ENCODE results near the gene ZCCHC24. TPM values are rescaled to one million over a fixed set of nuclear protein-coding genes. Genes with fewer than 3 reads are reported as not detected.
A peak's percentile ranks its signal among the peaks of the same experiment; 100 is the strongest.

ZCCHC24 gene
- total and polyA plus RNA-seq, 8 donors, result 3.5 to 13.2 (median 7.3) TPM

DNA sequence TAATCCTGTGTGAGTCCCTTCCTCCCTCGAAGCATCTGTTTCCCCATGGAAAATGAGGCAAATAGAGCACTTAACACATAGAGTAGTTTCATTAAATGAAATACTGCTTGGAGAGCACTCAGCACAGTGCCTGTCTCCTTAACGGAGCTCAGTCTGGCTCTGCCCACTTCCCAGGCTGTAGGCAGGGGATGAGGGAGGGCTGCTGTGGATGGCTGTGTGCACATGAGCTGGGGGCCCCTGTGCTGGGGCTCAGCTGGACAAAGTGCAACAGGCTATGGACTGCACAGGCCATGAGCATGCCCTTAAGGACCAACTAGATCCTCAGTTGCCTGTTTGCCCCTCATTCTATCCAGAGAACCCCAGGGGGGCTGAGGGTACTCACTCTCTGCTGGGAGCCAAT lies 14.5 kb downstream of the ZCCHC24 start:
- ATAC-seq, result no peak

GRCh38 chr10:79430325-79430905 lies 15.0 kb downstream of the ZCCHC24 start:
- intact Hi-C loops (cut with DNase I), result no loop called here
- ATAC-seq (no peak), DNase-seq (peak in 1 of 6 donors; percentile 17), FAIRE-seq (no peak)
- no peaks in the 10 kb centered on the region for H3K36me3 ChIP-seq
- no peaks in the 10 kb centered on the region for H3K4me1 ChIP-seq
- no peak overlapping the region for H3K4me3 ChIP-seq
- H3K27ac ChIP-seq, result no peak overlapping the region
- no peaks in the 10 kb centered on the region for H3K27me3 ChIP-seq
- H3K9me3 ChIP-seq, result no peaks in the 10 kb centered on the region
- WGBS, 2 donors, result 75 to 79% methylated on average over 6 of the region's 6 CpGs
- no peak for TF ChIP-seq CTCF (IDR thresholded peaks at IDR 0.05)

More for the DNA sequence above, 14.5 kb downstream of the ZCCHC24 start:
- Histone ChIP-seq H3K4me1 (no peaks in the 10 kb centered on the region), H3K27ac (no peak overlapping the region), H3K27me3 (no peaks in the 10 kb centered on the region), H3K9me3 (no peaks in the 10 kb centered on the region), H3K4me3 (no peak overlapping the region), H3K36me3 (no peaks in the 10 kb centered on the region)
- no peak for FAIRE-seq
- TF ChIP-seq CTCF (IDR thresholded peaks at IDR 0.05), result no peak
- no peak for DNase-seq
- 64% methylated on average over 2 of the region's 2 CpGs for WGBS, 2 donors
- intact Hi-C loops (cut with DNase I), result no loop called here

DNA sequence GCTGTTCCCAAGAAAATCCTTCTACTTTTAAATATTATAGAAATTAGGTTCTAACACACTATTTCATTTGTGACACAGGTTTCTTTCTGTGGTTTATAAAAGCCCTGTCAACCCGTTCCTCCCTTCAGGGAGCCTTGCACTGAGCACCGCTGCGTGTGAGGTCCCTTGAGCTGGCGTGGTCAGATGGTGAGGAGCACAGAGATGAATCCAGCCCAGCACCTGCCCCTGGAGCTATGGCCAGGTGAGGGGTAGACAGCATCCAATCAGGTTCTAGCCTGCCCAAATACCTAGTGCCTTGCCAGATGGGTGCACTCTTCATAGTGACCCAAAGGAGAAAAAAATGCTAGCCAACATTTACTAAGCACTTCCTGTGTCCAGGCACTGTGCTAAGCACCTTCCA lies 15.7 kb downstream of the ZCCHC24 start:
- no peaks in the 10 kb centered on the region for H3K36me3 ChIP-seq

DNA sequence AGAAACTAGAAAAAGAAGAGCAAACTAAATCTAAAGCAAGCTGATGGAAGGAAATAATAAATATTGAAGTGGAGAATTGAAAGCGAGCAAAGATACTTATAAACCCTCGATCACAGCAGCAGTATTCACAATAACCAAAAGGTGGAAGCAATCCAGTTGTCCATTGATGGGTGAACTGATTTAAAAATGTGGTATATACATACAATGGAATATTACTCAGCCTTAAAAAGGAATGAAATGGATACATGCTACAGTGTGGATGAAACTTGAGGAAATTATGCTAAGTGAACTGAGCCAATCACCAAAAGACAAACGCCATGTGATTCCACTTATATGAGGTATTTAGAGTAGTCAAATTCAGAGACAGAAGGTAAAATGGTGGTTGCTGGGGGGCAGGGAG lies 17.5 kb downstream of the ZCCHC24 start:
- TF ChIP-seq CTCF (IDR thresholded peaks at IDR 0.05), result no peak
- DNase-seq (no peak), FAIRE-seq (no peak), ATAC-seq (no peak)
- peaks cover 0 to 8% (median 0%) of the 10 kb centered on the region in 3 donors for H3K4me1 ChIP-seq
- H3K9me3 ChIP-seq, result no peaks in the 10 kb centered on the region
- H3K4me3 ChIP-seq, result no peak overlapping the region
- WGBS, 2 donors, result 99 to 100% methylated on average over 3 of the region's 3 CpGs
- H3K27ac ChIP-seq, result no peak overlapping the region
- H3K36me3 ChIP-seq, result no peaks in the 10 kb centered on the region
- intact Hi-C loops (cut with DNase I), result no loop called here
- no peaks in the 10 kb centered on the region for H3K27me3 ChIP-seq

More for the DNA sequence above, 15.7 kb downstream of the ZCCHC24 start:
- FAIRE-seq, result no peak
- Histone ChIP-seq H3K27ac (no peak overlapping the region), H3K4me1 (peaks cover 0 to 6% (median 0%) of the 10 kb centered on the region in 3 donors), H3K27me3 (no peaks in the 10 kb centered on the region), H3K9me3 (no peaks in the 10 kb centered on the region), H3K4me3 (no peak overlapping the region)
- intact Hi-C loops (cut with DNase I), result no loop called here
- DNase-seq, result peak in 1 of 6 donors; percentile 18
- ATAC-seq, result no peak
- WGBS, 2 donors, result 92% methylated on average over 4 of the region's 4 CpGs
- no peak for TF ChIP-seq CTCF (IDR thresholded peaks at IDR 0.05)

GRCh38 chr10:79425074-79425532 lies 20.3 kb downstream of the ZCCHC24 start:
- DNase-seq (peak in 2 of 6 donors; percentile 37 to 66), FAIRE-seq (no peak), ATAC-seq (peak in 2 of 4 donors; percentile 9 to 16)
- Histone ChIP-seq H3K4me3 (no peak overlapping the region), H3K27me3 (no peaks in the 10 kb centered on the region), H3K4me1 (peaks cover 0 to 8% (median 0%) of the 10 kb centered on the region in 3 donors), H3K27ac (peak overlapping the region in 3 of 4 donors; percentile 20 to 74 (median 67)), H3K36me3 (no peaks in the 10 kb centered on the region), H3K9me3 (no peaks in the 10 kb centered on the region)
- 64 to 71% methylated on average over 5 of the region's 5 CpGs for WGBS, 2 donors
- intact Hi-C loops (cut with DNase I), result no loop called here
- TF ChIP-seq CTCF (IDR thresholded peaks at IDR 0.05), result no peak

All from pancreas (tissue), 10 donors.